Measurements from ENCODE around the gene CATSPERZ. TPM values are rescaled to one million over a fixed set of nuclear protein-coding genes. Genes with fewer than 3 reads are reported as not detected.
A peak's percentile ranks its signal among the peaks of the same experiment; 100 is the strongest.

The CATSPERZ gene
- total and polyA plus RNA-seq, 9 of the 15 experiments (the other 6 are each of a cell fraction or from before 2014, with no cell fraction given), result 0.86 to 8.5 (median 3.5) TPM

DNA sequence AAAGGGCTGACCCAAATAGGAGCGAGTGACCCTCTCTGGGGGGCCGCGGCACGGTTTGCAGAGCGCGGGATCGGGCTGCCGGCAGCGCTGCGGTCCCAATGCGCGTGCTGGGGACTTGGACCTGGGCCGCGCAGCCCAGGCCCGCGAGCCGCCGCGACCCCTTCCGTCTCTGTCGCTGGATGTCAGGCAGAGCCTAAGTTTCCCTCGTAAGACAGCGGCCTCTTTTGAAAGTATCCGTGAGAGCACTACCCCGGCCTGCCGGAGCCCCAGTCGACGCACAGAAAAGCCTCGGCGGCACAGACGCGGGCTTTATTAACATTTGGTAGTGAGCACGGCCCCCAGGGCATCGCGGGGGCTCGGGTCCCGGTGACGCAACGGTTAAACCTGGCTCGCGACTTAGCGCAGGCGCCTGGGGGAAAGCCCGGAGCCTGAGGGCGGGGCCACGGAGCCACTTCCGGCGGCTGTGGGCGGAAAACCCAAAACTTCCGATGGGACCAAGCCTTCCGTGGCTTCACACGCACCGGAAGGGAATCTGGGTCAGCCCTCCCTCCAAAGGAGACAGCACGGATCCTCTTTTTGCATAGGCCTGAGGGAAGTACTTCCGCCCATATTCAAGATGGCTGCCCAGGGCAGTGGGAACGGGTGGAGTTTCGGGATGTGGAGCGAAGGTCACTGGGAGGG, 30.5 kb upstream of the CATSPERZ start (continued):
- TF ChIP-seq, protein P1, sequence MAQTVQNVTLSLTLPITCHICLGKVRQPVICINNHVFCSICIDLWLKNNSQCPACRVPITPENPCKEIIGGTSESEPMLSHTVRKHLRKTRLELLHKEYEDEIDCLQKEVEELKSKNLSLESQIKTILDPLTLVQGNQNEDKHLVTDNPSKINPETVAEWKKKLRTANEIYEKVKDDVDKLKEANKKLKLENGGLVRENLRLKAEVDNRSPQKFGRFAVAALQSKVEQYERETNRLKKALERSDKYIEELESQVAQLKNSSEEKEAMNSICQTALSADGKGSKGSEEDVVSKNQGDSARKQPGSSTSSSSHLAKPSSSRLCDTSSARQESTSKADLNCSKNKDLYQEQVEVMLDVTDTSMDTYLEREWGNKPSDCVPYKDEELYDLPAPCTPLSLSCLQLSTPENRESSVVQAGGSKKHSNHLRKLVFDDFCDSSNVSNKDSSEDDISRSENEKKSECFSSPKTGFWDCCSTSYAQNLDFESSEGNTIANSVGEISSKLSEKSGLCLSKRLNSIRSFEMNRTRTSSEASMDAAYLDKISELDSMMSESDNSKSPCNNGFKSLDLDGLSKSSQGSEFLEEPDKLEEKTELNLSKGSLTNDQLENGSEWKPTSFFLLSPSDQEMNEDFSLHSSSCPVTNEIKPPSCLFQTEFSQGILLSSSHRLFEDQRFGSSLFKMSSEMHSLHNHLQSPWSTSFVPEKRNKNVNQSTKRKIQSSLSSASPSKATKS (CRISPR knock-in tag; IDR thresholded peaks at IDR 0.05), result no peak
- TF ChIP-seq ZNF140 (CRISPR knock-in tag; IDR thresholded peaks at IDR 0.05) (no peak), RAD51 (IDR thresholded peaks at IDR 0.05; ENCODE audit: borderline replicate concordance, low read depth) (no peak), E2F3 (CRISPR knock-in tag; IDR thresholded peaks at IDR 0.05) (peak; percentile 73; the same call in 1 of the 2 replicates), SIX5 (IDR thresholded peaks at IDR 0.05; ENCODE audit: borderline replicate concordance in 1 of 2, insufficient read depth in 1 of 2, low read depth in 1 of 2, low read length in 2 of 2) (peak; percentile 92 to 95), ZNF79 (CRISPR knock-in tag; IDR thresholded peaks at IDR 0.05; ENCODE audit: low read depth) (no peak), ZKSCAN8 (CRISPR knock-in tag; IDR thresholded peaks at IDR 0.05) (peak; percentile 57; the same call in 1 of the 2 replicates), NCOA2 (IDR thresholded peaks at IDR 0.05; ENCODE audit: partially characterized antibody in 2 of 2) (no peak), KDM2B (CRISPR knock-in tag; IDR thresholded peaks at IDR 0.05) (no peak), MBD2 (IDR thresholded peaks at IDR 0.05; ENCODE audit: borderline replicate concordance, low read depth) (peak; percentile 92), RUNX1 (IDR thresholded peaks at IDR 0.05; ENCODE audit: low read depth) (no peak; the same call in 1 of the 2 replicates), PPARD (CRISPR knock-in tag; IDR thresholded peaks at IDR 0.05) (no peak), KDM5B (IDR thresholded peaks at IDR 0.05; ENCODE audit: insufficient replicate concordance, low read depth, low read length) (no peak), ZNF57 (CRISPR knock-in tag; IDR thresholded peaks at IDR 0.05) (no peak), DMBX1 (CRISPR knock-in tag; IDR thresholded peaks at IDR 0.05; ENCODE audit: borderline replicate concordance) (no peak), ARID1B (IDR thresholded peaks at IDR 0.05) (no peak), EP300 (IDR thresholded peaks at IDR 0.05; ENCODE audit: low read length) (peak; percentile 26; the same call in 1 of the 2 replicates), NR2F6 (CRISPR knock-in tag; IDR thresholded peaks at IDR 0.05) (peak; percentile 69; the same call in 1 of the 2 replicates), EZH2 (IDR thresholded peaks at IDR 0.05; ENCODE audit: borderline replicate concordance, low read depth, low read length) (no peak)
- TF ChIP-seq, protein P2, sequence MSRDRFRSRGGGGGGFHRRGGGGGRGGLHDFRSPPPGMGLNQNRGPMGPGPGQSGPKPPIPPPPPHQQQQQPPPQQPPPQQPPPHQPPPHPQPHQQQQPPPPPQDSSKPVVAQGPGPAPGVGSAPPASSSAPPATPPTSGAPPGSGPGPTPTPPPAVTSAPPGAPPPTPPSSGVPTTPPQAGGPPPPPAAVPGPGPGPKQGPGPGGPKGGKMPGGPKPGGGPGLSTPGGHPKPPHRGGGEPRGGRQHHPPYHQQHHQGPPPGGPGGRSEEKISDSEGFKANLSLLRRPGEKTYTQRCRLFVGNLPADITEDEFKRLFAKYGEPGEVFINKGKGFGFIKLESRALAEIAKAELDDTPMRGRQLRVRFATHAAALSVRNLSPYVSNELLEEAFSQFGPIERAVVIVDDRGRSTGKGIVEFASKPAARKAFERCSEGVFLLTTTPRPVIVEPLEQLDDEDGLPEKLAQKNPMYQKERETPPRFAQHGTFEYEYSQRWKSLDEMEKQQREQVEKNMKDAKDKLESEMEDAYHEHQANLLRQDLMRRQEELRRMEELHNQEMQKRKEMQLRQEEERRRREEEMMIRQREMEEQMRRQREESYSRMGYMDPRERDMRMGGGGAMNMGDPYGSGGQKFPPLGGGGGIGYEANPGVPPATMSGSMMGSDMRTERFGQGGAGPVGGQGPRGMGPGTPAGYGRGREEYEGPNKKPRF (IDR thresholded peaks at IDR 0.05; ENCODE audit: low read depth, low read length), result no peak
- TF ChIP-seq, protein P3, sequence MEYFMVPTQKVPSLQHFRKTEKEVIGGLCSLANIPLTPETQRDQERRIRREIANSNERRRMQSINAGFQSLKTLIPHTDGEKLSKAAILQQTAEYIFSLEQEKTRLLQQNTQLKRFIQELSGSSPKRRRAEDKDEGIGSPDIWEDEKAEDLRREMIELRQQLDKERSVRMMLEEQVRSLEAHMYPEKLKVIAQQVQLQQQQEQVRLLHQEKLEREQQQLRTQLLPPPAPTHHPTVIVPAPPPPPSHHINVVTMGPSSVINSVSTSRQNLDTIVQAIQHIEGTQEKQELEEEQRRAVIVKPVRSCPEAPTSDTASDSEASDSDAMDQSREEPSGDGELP (CRISPR knock-in tag; IDR thresholded peaks at IDR 0.05; ENCODE audit: borderline replicate concordance), result no peak
- TF ChIP-seq, protein P4, sequence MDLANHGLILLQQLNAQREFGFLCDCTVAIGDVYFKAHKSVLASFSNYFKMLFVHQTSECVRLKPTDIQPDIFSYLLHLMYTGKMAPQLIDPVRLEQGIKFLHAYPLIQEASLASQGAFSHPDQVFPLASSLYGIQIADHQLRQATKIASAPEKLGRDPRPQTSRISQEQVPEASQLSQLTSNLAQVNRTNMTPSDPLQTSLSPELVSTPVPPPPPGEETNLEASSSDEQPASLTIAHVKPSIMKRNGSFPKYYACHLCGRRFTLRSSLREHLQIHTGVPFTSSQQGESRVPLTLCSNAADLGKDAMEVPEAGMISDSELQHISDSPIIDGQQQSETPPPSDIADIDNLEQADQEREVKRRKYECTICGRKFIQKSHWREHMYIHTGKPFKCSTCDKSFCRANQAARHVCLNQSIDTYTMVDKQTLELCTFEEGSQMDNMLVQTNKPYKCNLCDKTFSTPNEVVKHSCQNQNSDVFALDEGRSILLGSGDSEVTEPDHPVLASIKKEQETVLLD (IDR thresholded peaks at IDR 0.05), result no peak; the same call in 1 of the 2 replicates
